H1 (cell line): ENCODE measurements around the gene ZBTB26. TPM values are rescaled to one million over a fixed set of nuclear protein-coding genes. Genes with fewer than 3 reads are reported as not detected.

ENCODE experiments used
- CTCF ChIA-PET: fragments of 300-600 bp; sonication (Branson Sonifier 250); formaldehyde crosslinking; loops from one replicate; lab custom pipeline; 2021; ENCODE audit not compliant: partially characterized antibody; lab: Charles Lee
- POLR2A ChIA-PET: fragments of 300-600 bp; sonication (Branson Sonifier 250); formaldehyde crosslinking; loops from one replicate; lab custom pipeline; 2021; ENCODE audit warnings: inconsistent platforms; ENCODE audit not compliant: partially characterized antibody; lab: Charles Lee
- DNase-seq, 2 experiments: peaks; one replicate each; pipeline versions ENCODE4 v3.0.0 to v3.0.0-alpha.2; 2010 to 2022; ENCODE audit warnings: low spot score in 2 of 2, low read depth in 1 of 2, mixed read lengths in 1 of 2
- FAIRE-seq: peaks from 2 replicates; lab custom pipeline; 2011; peaks lifted over from hg19 to GRCh38; lab: Jason Lieb, UNC
- H2AFZ ChIP-seq: 2 replicates; pipeline ENCODE4 v1.8.1; 2012; ENCODE audit warnings: low read length, inconsistent platforms
- H2AK5ac ChIP-seq: 2 replicates; pipeline ENCODE4 v1.6.1; 2013; ENCODE audit warnings: low read depth, low read length
- H2BK120ac ChIP-seq: replicated peaks from 2 replicates; pipeline ENCODE3; 2013; ENCODE audit warnings: low read depth, low read length, inconsistent platforms
- H2BK12ac ChIP-seq: 2 replicates; pipeline ENCODE4 v1.6.1; 2013; ENCODE audit warnings: low read depth, low read length
- H2BK15ac ChIP-seq: 2 replicates; pipeline ENCODE4 v1.6.1; 2013; ENCODE audit warnings: low read length
- H2BK20ac ChIP-seq: 2 replicates; pipeline ENCODE4 v1.6.1; 2013; ENCODE audit warnings: low read length
- H2BK5ac ChIP-seq: 2 replicates; pipeline ENCODE4 v1.6.1; 2013; ENCODE audit warnings: low read depth, low read length
- H3K14ac ChIP-seq: 2 replicates; pipeline ENCODE4 v1.6.1; 2013; ENCODE audit warnings: inconsistent platforms; ENCODE audit not compliant: insufficient read length
- H3K18ac ChIP-seq: 2 replicates; pipeline ENCODE4 v1.6.1; 2013; ENCODE audit warnings: low read length; ENCODE audit errors: extremely low read depth
- H3K23ac ChIP-seq: 2 replicates; pipeline ENCODE4 v1.6.1; 2013; ENCODE audit warnings: inconsistent platforms; ENCODE audit not compliant: insufficient read length
- H3K23me2 ChIP-seq: 2 replicates; pipeline ENCODE4 v1.6.1; 2013; ENCODE audit warnings: low read depth, low read length
- H3K27ac ChIP-seq: 2 replicates; pipeline ENCODE4 v1.6.1; 2011; ENCODE audit warnings: low read depth, low read length, inconsistent platforms
- H3K27me3 ChIP-seq, 4 experiments: replicated peaks in 1 of 4; 1 replicate in 1 of 4; 2 replicates in 3 of 4; pipeline versions ENCODE4 v1.6.1 to v1.8.1; 2011 to 2013; ENCODE audit warnings: low read length in 3 of 4, mild to moderate bottlenecking in 3 of 4, inconsistent platforms in 2 of 4, mixed read lengths in 2 of 4, moderate library complexity in 1 of 4; ENCODE audit not compliant: control insufficient read depth in 3 of 4, insufficient read depth in 3 of 4; ENCODE audit errors: extremely low read depth in 1 of 4
- H3K36me3 ChIP-seq, 4 experiments: 2 replicates each; pipeline versions ENCODE4 v1.6.1 to v1.8.1; 2011 to 2013; ENCODE audit warnings: mild to moderate bottlenecking in 4 of 4, low read length in 3 of 4, moderate library complexity in 2 of 4, control low read depth in 1 of 4, inconsistent platforms in 1 of 4; ENCODE audit not compliant: insufficient read depth in 4 of 4, control insufficient read depth in 2 of 4
- H3K4ac ChIP-seq: replicated peaks from 2 replicates; pipeline ENCODE3; 2013; ENCODE audit warnings: low read length, low read depth, mixed read lengths, inconsistent platforms; ENCODE audit not compliant: insufficient read length
- H3K4me1 ChIP-seq, 4 experiments: replicated peaks in 1 of 4; 1 replicate in 1 of 4; 2 replicates in 3 of 4; pipeline versions ENCODE4 v1.6.1 to v1.8.1; 2011 to 2013; ENCODE audit warnings: low read length in 3 of 4, inconsistent platforms in 2 of 4, mixed read lengths in 1 of 4; ENCODE audit not compliant: insufficient read depth in 4 of 4, control insufficient read depth in 3 of 4
- H3K4me2 ChIP-seq, 2 experiments: 2 replicates each; pipeline versions ENCODE4 v1.6.1 to v1.8.1; 2011 to 2013; ENCODE audit warnings: low read depth in 2 of 2, low read length in 2 of 2, control low read depth in 1 of 2, inconsistent platforms in 1 of 2, mild to moderate bottlenecking in 1 of 2; ENCODE audit not compliant: insufficient read depth in 1 of 2
- H3K4me3 ChIP-seq, 4 experiments: fragments of 200-600, 300-600 bp in 1 of 4; sonication (generic), shearing (Covaris generic), sonication (Bioruptor Twin) in 1 of 4; 2 replicates each; pipeline versions ENCODE4 v1.5.1 to v1.8.1; 2011 to 2016; ENCODE audit warnings: low read length in 4 of 4, low read depth in 3 of 4, control low read depth in 2 of 4, inconsistent platforms in 2 of 4, mild to moderate bottlenecking in 2 of 4, mixed read lengths in 1 of 4, moderate library complexity in 1 of 4; ENCODE audit not compliant: insufficient read depth in 2 of 4; ENCODE audit errors: extremely low read depth in 1 of 4
- H3K56ac ChIP-seq: replicated peaks from 2 replicates; pipeline ENCODE3; 2013; ENCODE audit warnings: low read depth, mild to moderate bottlenecking, mixed read lengths, low read length, inconsistent platforms; ENCODE audit not compliant: insufficient read length
- H3K79me1 ChIP-seq: 2 replicates; pipeline ENCODE4 v1.6.1; 2013; ENCODE audit warnings: low read depth, low read length, control low read depth
- H3K79me2 ChIP-seq, 2 experiments: 2 replicates each; pipeline versions ENCODE4 v1.6.1 to v1.8.1; 2012 to 2013; ENCODE audit warnings: low read length in 2 of 2, mild to moderate bottlenecking in 2 of 2, inconsistent platforms in 1 of 2; ENCODE audit not compliant: insufficient read depth in 2 of 2, control insufficient read depth in 1 of 2
- H3K9ac ChIP-seq, 4 experiments: replicated peaks in 1 of 4; 1 replicate in 1 of 4; 2 replicates in 3 of 4; pipeline versions ENCODE4 v1.6.1 to v1.8.1; 2011 to 2013; ENCODE audit warnings: low read depth in 3 of 4, low read length in 3 of 4, control low read depth in 2 of 4, mild to moderate bottlenecking in 2 of 4, moderate library complexity in 2 of 4, inconsistent platforms in 1 of 4; ENCODE audit errors: extremely low read depth in 1 of 4
- H3K9me3 ChIP-seq, 2 experiments: 2 replicates each; pipeline versions ENCODE4 v1.6.1 to v1.8.1; 2012 to 2013; ENCODE audit warnings: mild to moderate bottlenecking in 2 of 2, moderate library complexity in 2 of 2, control low read depth in 1 of 2, inconsistent platforms in 1 of 2, low read depth in 1 of 2, low read length in 1 of 2, mixed read lengths in 1 of 2; ENCODE audit not compliant: insufficient read depth in 2 of 2
- H4K20me1 ChIP-seq, 2 experiments: replicated peaks in 1 of 2; 2 replicates each; pipeline versions ENCODE3 to v1.8.1; 2011 to 2013; ENCODE audit warnings: inconsistent platforms in 2 of 2, low read length in 2 of 2, mild to moderate bottlenecking in 1 of 2; ENCODE audit not compliant: insufficient read depth in 2 of 2, control insufficient read depth in 1 of 2
- H4K5ac ChIP-seq: 2 replicates; pipeline ENCODE4 v1.6.1; 2013; ENCODE audit warnings: low read length, low read depth, mixed read lengths, inconsistent platforms; ENCODE audit not compliant: insufficient read length
- H4K8ac ChIP-seq: 2 replicates; pipeline ENCODE4 v1.8.0; 2013; ENCODE audit warnings: mild to moderate bottlenecking, moderate library complexity, low read length, inconsistent platforms; ENCODE audit not compliant: insufficient read depth; ENCODE audit errors: extremely low read depth
- H4K91ac ChIP-seq: replicated peaks from 2 replicates; pipeline ENCODE3; 2013; ENCODE audit warnings: low read length, mixed read lengths, inconsistent platforms; ENCODE audit not compliant: insufficient read length
- BRCA1 ChIP-seq: IDR thresholded peaks from 2 replicates; pipeline ENCODE4 v1.6.1; 2012; ENCODE audit warnings: low read depth, low read length, improper control_type of control experiment
- EZH2 ChIP-seq: fragments of 200-600 bp; sonication (generic); IDR thresholded peaks from 2 replicates; pipeline ENCODE4 v1.7.1; 2012; ENCODE audit warnings: low read depth, mild to moderate bottlenecking, moderate library complexity, low read length, inconsistent platforms; ENCODE audit not compliant: severe bottlenecking
- KDM4A ChIP-seq: IDR thresholded peaks from one replicate; pipeline ENCODE4 v1.7.1; 2012; ENCODE audit warnings: low read depth, mild to moderate bottlenecking, moderate library complexity, low read length, inconsistent platforms; ENCODE audit not compliant: severe bottlenecking
- NRF1 ChIP-seq: IDR thresholded peaks from 2 replicates; pipeline ENCODE4 v1.6.1; 2011; ENCODE audit warnings: mild to moderate bottlenecking, low read depth, low read length, improper control_type of control experiment
- RFX5 ChIP-seq: IDR thresholded peaks from 2 replicates; pipeline ENCODE4 v1.6.1; 2011; ENCODE audit warnings: low read depth, low read length, improper control_type of control experiment, borderline replicate concordance
- RNF2 ChIP-seq: fragments of 200-900, 300-1000 bp; sonication (generic); IDR thresholded peaks from 2 replicates; pipeline ENCODE4 v1.7.1; 2016; ENCODE audit warnings: borderline replicate concordance, low read depth, mild to moderate bottlenecking, antibody characterized with exemption, low read length; ENCODE audit not compliant: poor library complexity, severe bottlenecking; ENCODE audit errors: missing control alignments
- SIN3A ChIP-seq, 2 experiments: IDR thresholded peaks in 1 of 2; conservative IDR thresholded peaks in 1 of 2; 2 replicates each; pipeline ENCODE4 v1.6.1; 2011 to 2012; ENCODE audit warnings: low read length in 2 of 2, improper control_type of control experiment in 1 of 2, low read depth in 1 of 2, mild to moderate bottlenecking in 1 of 2
- SP2 ChIP-seq: IDR thresholded peaks from 2 replicates; pipeline ENCODE4 v1.6.1; 2012; ENCODE audit warnings: mild to moderate bottlenecking, low read length, inconsistent platforms
- USF2 ChIP-seq: IDR thresholded peaks from 2 replicates; pipeline ENCODE4 v1.6.1; 2011; ENCODE audit warnings: low read length, improper control_type of control experiment
- WGBS, 2 experiments: shearing (Covaris generic) in 1 of 2; methylation state at CpG; one replicate each; pipeline versions ENCODE4 v1.1.6 to v1.1.7; 2013 to 2015; ENCODE audit warnings: low lambda C conversion rate in 2 of 2, mixed read lengths in 2 of 2, inconsistent platforms in 1 of 2, low coverage in 1 of 2, missing lambda C conversion rate in 1 of 2; ENCODE audit not compliant: insufficient replicate concordance in 2 of 2, insufficient coverage in 1 of 2, insufficient read length in 1 of 2; ENCODE audit errors: extremely low coverage in 1 of 2, missing lambda C conversion rate in 1 of 2; 5-methylcytosine and 5-hydroxymethylcytosine counted together
- polyA plus RNA-seq, 7 experiments: library from polyadenylated mRNA; depleted of rRNA in 3 of 7; stranded (reverse) in 5 of 7; unstranded in 2 of 7; fragments of >200 nt in 5 of 7; fragments of 200-250 nt in 2 of 7; gene quantifications; 1 replicate in 5 of 7; 2 replicates in 1 of 7; 4 replicates in 1 of 7; pipeline versions ENCODE4 v1.2.1 to v1.2.3, GENCODE V29; 2011 to 2013; ENCODE audit warnings: missing spikeins in 2 of 7, mixed read lengths in 2 of 7
- total RNA-seq: library from RNA; stranded (reverse); fragmentation: NEBNext Ultra II Directional; extraction: Animal tissue kit (Norgen Biotek cat#: 25700); gene quantifications from 2 replicates; pipeline ENCODE4 v1.2.1, GENCODE V29; 2021

ZBTB26 gene
- total and polyA plus RNA-seq, 2 of the 8 experiments (the other 6 are each of a cell fraction or from before 2014, with no cell fraction given): 5.7 to 7.4 TPM

GRCh38 chr9:122918310-122918709 lies 13.0 kb downstream of the ZBTB26 start:
- 74% methylated on average over 2 of the region's 2 CpGs; no CpG with 5 or more reads in 1 of the 2 experiments for WGBS, 2 experiments
- DNase-seq: no peak
- Histone ChIP-seq H3K23me2 (peaks cover 2% of the 10 kb centered on the region), H2AK5ac (no peak overlapping the region), H4K91ac (no peak overlapping the region), H2BK120ac (no peak overlapping the region), H2AFZ (no peak overlapping the region), H2BK20ac (no peak overlapping the region), H3K23ac (no peak overlapping the region), H3K9me3 (no peaks in the 10 kb centered on the region), H3K79me1 (no peaks in the 10 kb centered on the region), H3K4me3 (no peak overlapping the region), H3K9ac (no peak overlapping the region), H3K27me3 (no peaks in the 10 kb centered on the region), H3K79me2 (peaks cover 0 to 30% of the 10 kb centered on the region in 2 experiments; a peak in 2 of 4 replicates), H2BK12ac (no peak overlapping the region), H4K20me1 (no peaks in the 10 kb centered on the region), H2BK15ac (no peak overlapping the region), H3K4me2 (no peak overlapping the region), H3K27ac (no peak overlapping the region), H3K18ac (no peak overlapping the region)
- FAIRE-seq: no peak
- CTCF ChIA-PET: no interaction called here
- TF ChIP-seq RNF2: no peak
- TF ChIP-seq BRCA1: no peak
- TF ChIP-seq NRF1: no peak
- TF ChIP-seq USF2: no peak
- no peak for TF ChIP-seq EZH2
- TF ChIP-seq KDM4A: no peak
- no peak for TF ChIP-seq RFX5
- TF ChIP-seq SP2: no peak
- TF ChIP-seq SIN3A (conservative IDR thresholded peaks at IDR 0.05 in 1 of 2, IDR thresholded peaks at IDR 0.05 in 1 of 2; ENCODE audit: low read depth in 1 of 2, low read length in 2 of 2): no peak
- TF ChIP-seq, all 59 proteins: peak for 0
- Histone ChIP-seq H2BK5ac (no peak overlapping the region), H3K56ac (no peak overlapping the region), H3K36me3 (peaks cover 2 to 13% (median 7%) of the 10 kb centered on the region in 4 experiments; a peak in 6 of 8 replicates), H4K5ac (no peak overlapping the region), H3K4me1 (peaks cover 0 to 7% (median 4%) of the 10 kb centered on the region in 4 experiments; a peak in 5 of 7 replicates), H4K8ac (no peak overlapping the region), H3K4ac (no peak overlapping the region), H3K14ac (no peak overlapping the region)
- POLR2A ChIA-PET: interaction anchor here (2.2 kb wide), 1 partner anchor 13 kb away, joined by 6 read pairs; the partner anchor contains the start of gene RC3H2
